ENCODE measurements around the gene BTNL8.
"Not testable (repeated sequence)": the region's sequence is repeated elsewhere in the genome, so short reads cannot be mapped to it uniquely, and the experiment has no call there.

The BTNL8 gene

GRCh38 chr5:180875860-180876426, 23.0 kb upstream of the BTNL8 start:
- DNase-seq (ENCODE audit: low read depth in 2 of 2) = no peak

GRCh38 chr5:180885845-180886529, 13.0 kb upstream of the BTNL8 start:
- DNase-seq (ENCODE audit: low read depth in 2 of 2) = not testable (repeated sequence)

- no peak for DNase-seq (ENCODE audit: low read depth in 2 of 2)
These were observed 9.6 kb upstream of the BTNL8 start for GRCh38 chr5:180889381-180889780.

GRCh38 chr5:180895330-180895729, 3.6 kb upstream of the BTNL8 start:
- DNase-seq (ENCODE audit: low read depth in 2 of 2) = not testable (repeated sequence)

- DNase-seq (ENCODE audit: low read depth in 2 of 2) = no peak
These were observed 1.2 kb downstream of the BTNL8 start for GRCh38 chr5:180900178-180900577.

GRCh38 chr5:180901319-180902009, 2.5 kb downstream of the BTNL8 start:
- DNase-seq (ENCODE audit: low read depth in 2 of 2) = no peak

GRCh38 chr5:180908400-180908799, 9.4 kb downstream of the BTNL8 start:
- DNase-seq (ENCODE audit: low read depth in 2 of 2) = no peak

- no peak for DNase-seq (ENCODE audit: low read depth in 2 of 2)
These were observed 10.2 kb downstream of the BTNL8 start for GRCh38 chr5:180908998-180909731.

- DNase-seq (ENCODE audit: low read depth in 2 of 2) = no peak
These were observed 10.8 kb downstream of the BTNL8 start for GRCh38 chr5:180909782-180910181.

- no peak for DNase-seq (ENCODE audit: low read depth in 2 of 2)
These were observed 11.2 kb downstream of the BTNL8 start for GRCh38 chr5:180910182-180910581.

- DNase-seq (ENCODE audit: low read depth in 2 of 2) = no peak
These were observed 11.8 kb downstream of the BTNL8 start for GRCh38 chr5:180910735-180911134.

- no peak for DNase-seq (ENCODE audit: low read depth in 2 of 2)
These were observed 15.7 kb downstream of the BTNL8 start for GRCh38 chr5:180914646-180915045.

- DNase-seq (ENCODE audit: low read depth in 2 of 2) = no peak
These were observed 17.0 kb downstream of the BTNL8 start for GRCh38 chr5:180915924-180916323.

- no peak for DNase-seq (ENCODE audit: low read depth in 2 of 2)
These were observed 19.4 kb downstream of the BTNL8 start for GRCh38 chr5:180918380-180918779.

GRCh38 chr5:180920710-180921109, 21.8 kb downstream of the BTNL8 start:
- DNase-seq (ENCODE audit: low read depth in 2 of 2) = no peak

GRCh38 chr5:180922932-180923331, 24.0 kb downstream of the BTNL8 start:
- no peak for DNase-seq (ENCODE audit: low read depth in 2 of 2)

GRCh38 chr5:180932660-180933059, 33.7 kb downstream of the BTNL8 start:
- DNase-seq (ENCODE audit: low read depth in 2 of 2) = no peak

GRCh38 chr5:180935203-180935602, 36.2 kb downstream of the BTNL8 start:
- DNase-seq (ENCODE audit: low read depth in 2 of 2) = no peak

- DNase-seq (ENCODE audit: low read depth in 2 of 2) = no peak
These were observed 39.3 kb downstream of the BTNL8 start for GRCh38 chr5:180938294-180938693.

- no peak for DNase-seq (ENCODE audit: low read depth in 2 of 2)
These were observed 51.5 kb downstream of the BTNL8 start for GRCh38 chr5:180950291-180950949.

- DNase-seq (ENCODE audit: low read depth in 2 of 2) = no peak
These were observed 60.7 kb downstream of the BTNL8 start for GRCh38 chr5:180959661-180960060.

- no peak for DNase-seq (ENCODE audit: low read depth in 2 of 2)
These were observed 61.2 kb downstream of the BTNL8 start for GRCh38 chr5:180960209-180960608.
